ENCODE results near the gene HLCS. TPM values are rescaled to one million over a fixed set of nuclear protein-coding genes. Genes with fewer than 3 reads are reported as not detected.
"Not testable (repeated sequence)": the region's sequence is repeated elsewhere in the genome, so short reads cannot be mapped to it uniquely, and the experiment has no call there.

Gene HLCS
- total RNA-seq, 1 donor from 2014 or later = 21.9 TPM

- Mint-ChIP-seq H3K4me3 (peak overlapping the region; percentile 86), H3K27me3 (ENCODE audit: low read depth) (no peaks in the 10 kb centered on the region), H3K9me3 (no peaks in the 10 kb centered on the region), H3K36me3 (ENCODE audit: low read depth) (no peaks in the 10 kb centered on the region), H3K4me1 (peaks cover 18% of the 10 kb centered on the region), H3K27ac (ENCODE audit: unreplicated experiment) (peak overlapping the region; percentile 97)
- peak; percentile 91 for TF ChIP-seq CTCF (conservative IDR thresholded peaks at IDR 0.05)
- DNase-seq (ENCODE audit: low read depth, low spot score) = peak; percentile 83
Measured at GRCh38 chr21:36989699-36990507, 23.4 kb upstream of the HLCS start.

GRCh38 chr21:36989199-36989698, 22.8 kb upstream of the HLCS start:
- H3K36me3 Mint-ChIP-seq (ENCODE audit: low read depth); H3K9me3 Mint-ChIP-seq; H3K27ac Mint-ChIP-seq (ENCODE audit: unreplicated experiment); H3K27me3 Mint-ChIP-seq (ENCODE audit: low read depth); DNase-seq (ENCODE audit: low read depth, low spot score): not testable (repeated sequence)
- Mint-ChIP-seq H3K4me3 (peak overlapping the region; percentile 79), H3K4me1 (peaks cover 18% of the 10 kb centered on the region)

- H3K36me3 Mint-ChIP-seq (ENCODE audit: low read depth) = no peaks in the 10 kb centered on the region
- DNase-seq (ENCODE audit: low read depth, low spot score) = no peak
- H3K4me1 Mint-ChIP-seq = peaks cover 18% of the 10 kb centered on the region
- peak overlapping the region; percentile 68 for H3K4me3 Mint-ChIP-seq
- H3K27ac Mint-ChIP-seq (ENCODE audit: unreplicated experiment) = no peak overlapping the region
- H3K9me3 Mint-ChIP-seq = no peaks in the 10 kb centered on the region
- peaks cover 2% of the 10 kb centered on the region for H3K27me3 Mint-ChIP-seq (ENCODE audit: low read depth)
- no peak for TF ChIP-seq CTCF (conservative IDR thresholded peaks at IDR 0.05)
Measured at GRCh38 chr21:36988536-36988935, 22.1 kb upstream of the HLCS start.

GRCh38 chr21:36987845-36988244, 21.4 kb upstream of the HLCS start:
- H3K27ac Mint-ChIP-seq (ENCODE audit: unreplicated experiment) = no peak overlapping the region
- H3K4me1 Mint-ChIP-seq = peaks cover 18% of the 10 kb centered on the region
- H3K4me3 Mint-ChIP-seq = no peak overlapping the region
- peaks cover 2% of the 10 kb centered on the region for H3K27me3 Mint-ChIP-seq (ENCODE audit: low read depth)
- DNase-seq (ENCODE audit: low read depth, low spot score) = no peak
- TF ChIP-seq CTCF (conservative IDR thresholded peaks at IDR 0.05) = no peak
- no peaks in the 10 kb centered on the region for H3K36me3 Mint-ChIP-seq (ENCODE audit: low read depth)
- no peaks in the 10 kb centered on the region for H3K9me3 Mint-ChIP-seq

- Mint-ChIP-seq H3K4me3 (no peak overlapping the region), H3K4me1 (peaks cover 16% of the 10 kb centered on the region), H3K36me3 (ENCODE audit: low read depth) (no peaks in the 10 kb centered on the region), H3K27ac (ENCODE audit: unreplicated experiment) (no peak overlapping the region), H3K27me3 (ENCODE audit: low read depth) (peaks cover 15% of the 10 kb centered on the region), H3K9me3 (no peaks in the 10 kb centered on the region)
- no peak for DNase-seq (ENCODE audit: low read depth, low spot score)
- TF ChIP-seq CTCF (conservative IDR thresholded peaks at IDR 0.05) = no peak
Measured at GRCh38 chr21:36985751-36986594, 19.5 kb upstream of the HLCS start.
